Keratinocyte (primary cell): ENCODE measurements around the gene PKLR. TPM values are rescaled to one million over a fixed set of nuclear protein-coding genes. Genes with fewer than 3 reads are reported as not detected.
A peak's percentile ranks its signal among the peaks of the same experiment; 100 is the strongest.

Experiments used
- DNase-seq: peaks from one replicate; pipeline ENCODE4 v3.0.0-alpha.2; 2011; ENCODE audit warnings: low read depth, missing footprints, low spot score
- FAIRE-seq: peaks from 2 replicates; lab custom pipeline; 2011; peaks lifted over from hg19 to GRCh38; lab: Jason Lieb, UNC
- H2AFZ ChIP-seq: 2 replicates; pipeline ENCODE4 v1.6.0; 2012; ENCODE audit warnings: low read length, control low read depth, inconsistent platforms; ENCODE audit not compliant: control insufficient read depth
- H3K27ac ChIP-seq: 2 replicates; pipeline ENCODE4 v1.5.1; 2011; ENCODE audit warnings: low read length; ENCODE audit not compliant: control insufficient read depth, insufficient read depth
- H3K27me3 ChIP-seq: 3 replicates; pipeline ENCODE4 v1.6.0; 2011; ENCODE audit warnings: low read length; ENCODE audit not compliant: control insufficient read depth, insufficient read depth; ENCODE audit errors: extremely low read depth
- H3K36me3 ChIP-seq, 2 experiments: 2 replicates in 1 of 2; 3 replicates in 1 of 2; pipeline ENCODE4 v1.5.1; 2011; ENCODE audit warnings: low read length in 2 of 2, mild to moderate bottlenecking in 1 of 2; ENCODE audit not compliant: control insufficient read depth in 2 of 2, insufficient read depth in 2 of 2; ENCODE audit errors: extremely low read depth in 1 of 2
- H3K4me1 ChIP-seq: 3 replicates; pipeline ENCODE4 v1.5.1; 2011; ENCODE audit warnings: low read length; ENCODE audit not compliant: control insufficient read depth, insufficient read depth; ENCODE audit errors: extremely low read depth
- H3K4me2 ChIP-seq: 3 replicates; pipeline ENCODE4 v1.6.0; 2011; ENCODE audit warnings: low read depth, low read length; ENCODE audit not compliant: control insufficient read depth, insufficient read depth; ENCODE audit errors: extremely low read depth
- H3K4me3 ChIP-seq, 3 experiments: fragments of 200-600 bp in 1 of 3; sonication (generic) in 1 of 3; 2 replicates in 2 of 3; 3 replicates in 1 of 3; pipeline ENCODE4 v1.5.1; 2011 to 2016; ENCODE audit warnings: low read length in 3 of 3, mild to moderate bottlenecking in 3 of 3, control low read depth in 2 of 3, inconsistent platforms in 1 of 3, low read depth in 1 of 3, mixed read lengths in 1 of 3, mixed run types in 1 of 3, moderate library complexity in 1 of 3; ENCODE audit not compliant: control insufficient read depth in 2 of 3, insufficient read depth in 2 of 3; ENCODE audit errors: extremely low read depth in 1 of 3
- H3K79me2 ChIP-seq: 2 replicates; pipeline ENCODE4 v1.6.0; 2012; ENCODE audit warnings: low read length; ENCODE audit not compliant: control insufficient read depth, insufficient read depth
- H3K9ac ChIP-seq: 3 replicates; pipeline ENCODE4 v1.6.0; 2011; ENCODE audit warnings: low read length; ENCODE audit not compliant: control insufficient read depth, insufficient read depth; ENCODE audit errors: extremely low read depth
- H3K9me1 ChIP-seq: 3 replicates; pipeline ENCODE4 v1.6.0; 2011; ENCODE audit warnings: low read length; ENCODE audit not compliant: control insufficient read depth, insufficient read depth; ENCODE audit errors: extremely low read depth
- H3K9me3 ChIP-seq: 2 replicates; pipeline ENCODE4 v1.5.1; 2012; ENCODE audit warnings: low read depth, low read length; ENCODE audit not compliant: control insufficient read depth
- H4K20me1 ChIP-seq: 3 replicates; pipeline ENCODE4 v1.6.0; 2011; ENCODE audit warnings: low read length; ENCODE audit not compliant: control insufficient read depth, insufficient read depth; ENCODE audit errors: extremely low read depth
- EZH2 ChIP-seq: IDR thresholded peaks from one replicate; pipeline ENCODE4 v1.6.1; 2012; ENCODE audit warnings: inconsistent platforms, mild to moderate bottlenecking, low read length, moderate library complexity
- dilution Hi-C: fragments of 300-500 bp; cut with MboI; formaldehyde crosslinking; loops from one replicate; pipeline ENCODE4 v1.7.0; 2020; ENCODE audit warnings: low sequenced_read_pairs; ENCODE audit not compliant: extremely low pct_ligation_motif_present
- polyA plus RNA-seq, 5 experiments: library from polyadenylated mRNA; depleted of rRNA in 3 of 5; stranded (reverse) in 3 of 5; stranded (forward) in 1 of 5; unstranded in 1 of 5; fragments of >200 nt; gene quantifications; 1 replicate in 1 of 5; 2 replicates in 3 of 5; 3 replicates in 1 of 5; pipeline versions ENCODE4 v1.2.1 to v1.2.3, GENCODE V29; 2011 to 2012; ENCODE audit warnings: missing spikeins in 2 of 5, low read depth in 1 of 5, low replicate concordance in 1 of 5
- TF ChIP-seq, protein P1 (sequence below), 3 experiments: IDR thresholded peaks in 1 of 3; conservative IDR thresholded peaks in 1 of 3; optimal IDR thresholded peaks in 1 of 3; 2 replicates in 2 of 3; 3 replicates in 1 of 3; pipeline versions ENCODE3 to v1.5.1; 2011; ENCODE audit warnings: low read length in 3 of 3, mild to moderate bottlenecking in 3 of 3, moderate library complexity in 2 of 3, control low read depth in 1 of 3, inconsistent platforms in 1 of 3; ENCODE audit not compliant: insufficient read depth in 2 of 3; ENCODE audit errors: extremely low read depth in 1 of 3

Gene PKLR
- polyA plus RNA-seq, 1 donor (not counting 4 experiments of a cell fraction or from before 2014, with no cell fraction given), result 0.03 TPM

DNA sequence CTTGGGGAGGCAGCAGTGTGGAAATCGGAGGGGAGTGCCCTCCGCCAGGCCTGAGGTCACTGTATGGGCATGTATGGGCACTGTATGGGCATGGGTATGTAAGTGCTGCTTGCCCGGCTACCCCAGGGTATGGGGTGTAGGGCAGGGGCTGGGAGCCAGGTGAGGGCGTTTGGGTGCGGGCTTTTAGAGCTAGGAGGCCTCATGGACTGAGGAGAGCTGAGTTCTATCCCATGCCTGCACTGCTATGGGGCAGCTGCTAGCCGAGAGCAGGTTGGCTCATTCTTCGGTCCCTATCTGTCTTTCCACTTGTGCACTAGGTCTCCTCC lies 5.3 kb downstream of the PKLR start:
- no peak for DNase-seq
- H3K9me1 ChIP-seq, result no peaks in the 10 kb centered on the region
- dilution Hi-C loops, result no loop called here
- no peak for FAIRE-seq
- H3K4me2 ChIP-seq, result peak overlapping the region; percentile 60
- peaks cover 18% of the 10 kb centered on the region for H3K27me3 ChIP-seq
- no peaks in the 10 kb centered on the region for H3K79me2 ChIP-seq
- H3K27ac ChIP-seq, result no peak overlapping the region
- H2AFZ ChIP-seq, result peak overlapping the region; percentile 63
- H3K36me3 ChIP-seq, result no peaks in the 10 kb centered on the region
- H3K4me1 ChIP-seq, result peaks cover 12% of the 10 kb centered on the region
- no peaks in the 10 kb centered on the region for H4K20me1 ChIP-seq
- no peaks in the 10 kb centered on the region for H3K9me3 ChIP-seq
- no peak for TF ChIP-seq EZH2
- TF ChIP-seq, protein P1, sequence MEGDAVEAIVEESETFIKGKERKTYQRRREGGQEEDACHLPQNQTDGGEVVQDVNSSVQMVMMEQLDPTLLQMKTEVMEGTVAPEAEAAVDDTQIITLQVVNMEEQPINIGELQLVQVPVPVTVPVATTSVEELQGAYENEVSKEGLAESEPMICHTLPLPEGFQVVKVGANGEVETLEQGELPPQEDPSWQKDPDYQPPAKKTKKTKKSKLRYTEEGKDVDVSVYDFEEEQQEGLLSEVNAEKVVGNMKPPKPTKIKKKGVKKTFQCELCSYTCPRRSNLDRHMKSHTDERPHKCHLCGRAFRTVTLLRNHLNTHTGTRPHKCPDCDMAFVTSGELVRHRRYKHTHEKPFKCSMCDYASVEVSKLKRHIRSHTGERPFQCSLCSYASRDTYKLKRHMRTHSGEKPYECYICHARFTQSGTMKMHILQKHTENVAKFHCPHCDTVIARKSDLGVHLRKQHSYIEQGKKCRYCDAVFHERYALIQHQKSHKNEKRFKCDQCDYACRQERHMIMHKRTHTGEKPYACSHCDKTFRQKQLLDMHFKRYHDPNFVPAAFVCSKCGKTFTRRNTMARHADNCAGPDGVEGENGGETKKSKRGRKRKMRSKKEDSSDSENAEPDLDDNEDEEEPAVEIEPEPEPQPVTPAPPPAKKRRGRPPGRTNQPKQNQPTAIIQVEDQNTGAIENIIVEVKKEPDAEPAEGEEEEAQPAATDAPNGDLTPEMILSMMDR (optimal IDR thresholded peaks at IDR 0.05 in 1 of 3, IDR thresholded peaks at IDR 0.05 in 1 of 3, conservative IDR thresholded peaks at IDR 0.05 in 1 of 3; ENCODE audit: extremely low read depth in 1 of 3, insufficient read depth in 2 of 3, low read length in 3 of 3), result no peak
- no peak overlapping the region for H3K9ac ChIP-seq
- no peak overlapping the region for H3K4me3 ChIP-seq

DNA sequence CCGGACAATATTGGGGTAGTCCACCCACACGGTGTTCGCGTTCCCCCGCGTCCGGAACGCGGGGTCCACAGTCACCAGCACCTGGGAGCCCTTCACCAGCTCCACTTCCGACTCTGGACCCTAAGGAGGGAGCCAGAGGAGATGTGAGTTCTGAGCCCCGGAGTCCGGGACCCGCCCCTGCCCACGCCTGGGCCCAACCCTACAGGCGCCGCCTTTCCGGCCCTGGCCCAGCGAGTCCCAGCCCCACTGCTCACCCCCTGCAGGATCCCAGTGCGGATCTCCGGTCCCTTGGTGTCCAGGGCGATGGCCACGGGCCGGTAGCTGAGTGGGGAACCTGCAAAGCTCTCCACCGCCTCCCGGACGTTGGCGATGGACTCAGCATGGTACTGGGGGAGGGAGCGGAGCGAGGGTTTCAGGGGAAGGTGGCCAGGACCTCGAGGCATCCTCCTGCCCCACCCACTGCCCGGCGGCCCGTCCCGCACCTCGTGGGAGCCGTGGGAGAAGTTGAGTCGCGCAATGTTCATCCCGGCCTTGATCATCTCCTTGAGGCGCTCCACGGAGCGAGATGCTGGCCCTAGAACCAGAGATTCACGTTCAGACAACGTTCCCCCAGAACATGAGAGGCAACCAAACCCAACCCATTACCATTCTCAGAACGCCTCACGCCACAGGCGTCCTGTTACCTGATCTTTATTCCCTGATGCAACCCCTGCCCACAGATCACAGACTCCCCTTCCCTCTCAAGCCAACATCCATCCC lies 5.9 kb downstream of the PKLR start:
- H3K79me2 ChIP-seq, result no peaks in the 10 kb centered on the region
- TF ChIP-seq EZH2, result peak; percentile 23
- TF ChIP-seq, protein P1 (optimal IDR thresholded peaks at IDR 0.05 in 1 of 3, IDR thresholded peaks at IDR 0.05 in 1 of 3, conservative IDR thresholded peaks at IDR 0.05 in 1 of 3; ENCODE audit: extremely low read depth in 1 of 3, insufficient read depth in 2 of 3, low read length in 3 of 3), result no peak
- no peaks in the 10 kb centered on the region for H4K20me1 ChIP-seq
- dilution Hi-C loops, result no loop called here
- H3K4me1 ChIP-seq, result peaks cover 12% of the 10 kb centered on the region
- no peaks in the 10 kb centered on the region for H3K9me1 ChIP-seq
- H3K36me3 ChIP-seq, result no peaks in the 10 kb centered on the region
- H3K27ac ChIP-seq, result no peak overlapping the region
- DNase-seq (no peak), FAIRE-seq (no peak)
- H3K4me2 ChIP-seq, result peak overlapping the region; percentile 60
- H2AFZ ChIP-seq, result peak overlapping the region; percentile 63
- H3K4me3 ChIP-seq, result peak overlapping the region in 1 of 3 experiments; percentile 33
- H3K9ac ChIP-seq, result no peak overlapping the region
- peaks cover 18% of the 10 kb centered on the region for H3K27me3 ChIP-seq
- H3K9me3 ChIP-seq, result no peaks in the 10 kb centered on the region
